GM19240 (cell line): Measurements from ENCODE around the gene EIF2S3.
"Not testable (repeated sequence)": the region's sequence is repeated elsewhere in the genome, so short reads cannot be mapped to it uniquely, and the experiment has no call there.

Experiments used
- DNase-seq: peaks from one replicate; pipeline ENCODE4 v3.0.0; 2011; ENCODE audit warnings: low spot score; ENCODE audit not compliant: insufficient read length

The EIF2S3 gene

DNA sequence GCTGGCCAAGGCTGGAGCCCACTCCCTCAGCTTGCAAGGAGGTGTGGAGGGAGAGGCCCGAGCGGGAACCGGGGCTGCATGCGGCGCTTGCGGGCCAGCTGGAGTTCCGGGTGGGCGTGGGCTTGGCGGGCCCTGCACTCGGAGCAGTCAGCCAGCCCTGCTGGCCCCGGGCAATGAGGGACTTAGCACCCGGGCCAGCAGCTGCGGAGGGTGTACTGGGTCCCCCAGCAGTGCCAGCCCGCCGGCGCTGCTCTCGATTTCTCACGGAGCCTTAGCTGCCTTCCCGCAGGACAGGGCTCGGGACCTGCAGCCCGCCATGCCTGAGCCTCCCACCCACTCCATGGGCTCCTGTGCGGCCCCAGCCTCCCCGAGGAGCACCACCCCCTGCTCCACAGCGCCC, 5.1 kb upstream of the EIF2S3 start:
- not testable (repeated sequence) for DNase-seq

GRCh38 chrX:24050522-24051318, 4.0 kb upstream of the EIF2S3 start:
- not testable (repeated sequence) for DNase-seq

DNA sequence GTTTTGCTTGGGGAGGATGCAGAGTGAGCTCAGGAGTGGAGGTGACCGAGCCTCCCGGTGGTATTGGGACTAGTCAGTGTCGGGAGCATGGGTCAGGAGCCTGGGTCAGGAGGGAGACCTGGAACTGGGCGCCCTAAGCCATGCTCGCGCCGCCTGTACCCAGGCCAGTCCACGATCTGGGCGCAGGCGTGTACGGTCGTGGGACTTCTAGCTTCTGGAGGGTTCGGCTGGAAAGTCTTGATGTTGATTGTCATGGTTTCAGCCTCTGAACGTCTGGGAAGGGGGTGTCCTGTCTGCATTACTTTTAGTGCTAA, 244 bp downstream of the EIF2S3 start:
- DNase-seq: no peak

DNA sequence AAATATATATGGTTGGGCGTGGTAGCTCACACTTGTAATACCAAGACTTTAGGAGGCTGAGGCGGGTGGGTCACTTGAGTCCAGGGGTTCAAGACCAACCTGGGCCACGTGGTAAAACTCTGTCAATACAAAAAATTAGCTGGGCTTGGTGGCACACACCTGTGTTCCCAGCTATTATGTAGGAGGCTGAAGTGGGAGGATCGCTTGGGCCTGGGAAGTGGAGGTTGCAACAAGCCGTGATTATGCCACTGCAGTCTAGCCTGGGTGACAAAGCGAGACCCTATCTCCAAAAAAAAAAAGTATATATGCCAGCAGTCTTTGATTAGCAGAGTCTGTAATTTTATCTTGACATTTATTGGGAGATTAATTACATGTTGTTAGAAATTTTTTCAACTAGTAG, 8.7 kb downstream of the EIF2S3 start:
- DNase-seq: no peak

GRCh38 chrX:24069877-24070276, 15.1 kb downstream of the EIF2S3 start:
- DNase-seq: no peak

DNA sequence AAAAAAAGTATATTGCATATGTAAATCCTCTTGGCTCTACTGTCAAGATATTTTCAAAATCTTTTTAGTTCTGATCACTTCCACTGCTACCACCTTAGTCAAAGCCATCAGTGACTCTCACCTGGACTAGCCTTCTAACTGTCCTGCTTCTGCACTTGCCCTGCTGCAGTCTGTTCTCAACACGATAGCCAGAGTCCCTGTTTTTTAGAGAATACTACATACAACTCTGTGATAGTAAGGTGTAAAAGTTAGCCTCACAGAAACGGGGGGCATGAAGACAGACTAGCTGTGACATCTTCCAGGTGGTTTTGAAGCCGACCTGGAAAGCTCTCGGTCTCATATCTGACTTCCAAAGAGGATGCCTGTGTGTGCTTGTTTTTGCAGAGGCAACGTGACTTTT, 24.7 kb downstream of the EIF2S3 start:
- no peak for DNase-seq

- DNase-seq: not testable (repeated sequence)
Observed at GRCh38 chrX:24080245-24080644, 25.5 kb downstream of the EIF2S3 start.

DNA sequence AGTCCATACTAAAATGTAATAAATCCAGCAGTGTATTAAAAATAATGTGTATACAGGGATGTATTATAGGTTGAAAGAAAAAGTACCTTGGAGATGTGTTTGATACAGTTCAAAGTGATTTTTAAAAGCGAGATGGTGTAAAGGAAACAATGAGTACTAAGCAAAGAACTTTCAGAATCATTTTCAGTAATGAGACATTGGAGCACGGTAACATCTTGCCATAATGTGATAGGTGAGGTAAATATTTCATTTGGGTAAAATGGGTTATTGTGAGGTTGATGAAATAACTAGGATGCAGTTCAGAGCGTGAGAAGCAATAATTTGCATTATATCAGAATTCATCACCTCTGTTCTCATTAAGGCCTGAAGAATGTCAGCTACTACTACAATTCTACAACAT, 25.9 kb downstream of the EIF2S3 start:
- DNase-seq: peak; percentile 2

DNA sequence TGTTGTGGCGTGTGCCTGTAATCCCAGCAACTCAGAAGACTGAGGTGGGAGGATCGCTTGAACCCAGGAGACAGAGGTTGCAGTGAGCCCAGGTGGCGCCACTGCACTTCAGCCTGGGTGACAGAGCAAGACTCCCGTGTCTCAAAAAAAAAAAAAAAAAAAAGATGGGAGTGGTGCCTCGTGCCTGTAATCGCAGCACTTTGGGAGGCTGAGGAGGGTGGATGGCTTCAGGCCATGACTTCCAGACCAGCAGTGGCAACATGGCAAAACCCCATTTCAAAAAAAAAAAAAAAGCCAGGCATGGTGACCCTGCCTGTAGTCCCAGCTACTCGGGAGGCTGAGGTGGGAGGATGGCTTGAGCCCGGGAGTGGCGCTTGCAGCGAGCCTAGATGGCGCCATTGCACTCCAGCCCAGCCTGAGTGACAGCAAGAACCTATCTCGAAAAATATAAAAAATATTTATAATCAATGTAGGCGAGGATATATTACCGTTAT, 27.0 kb downstream of the EIF2S3 start:
- DNase-seq: no peak

DNA sequence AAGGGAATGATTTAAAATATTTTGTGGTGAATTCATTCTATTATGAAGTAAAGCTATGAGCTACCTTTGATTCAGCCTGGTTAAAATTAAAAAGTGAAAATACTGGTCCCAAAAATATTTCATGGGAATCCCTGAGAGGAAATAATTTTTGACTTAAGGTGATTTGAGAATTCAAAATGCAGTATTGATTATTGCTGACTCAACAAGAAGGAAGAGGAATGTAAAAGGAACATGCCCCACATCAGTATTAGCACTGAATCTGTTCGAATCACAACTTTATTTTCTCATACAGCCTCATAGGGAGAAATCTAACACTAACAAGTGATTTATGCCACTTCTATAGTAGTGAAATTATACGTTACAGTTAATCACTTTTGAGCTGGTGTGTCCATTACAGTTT, 27.7 kb downstream of the EIF2S3 start:
- no peak for DNase-seq

DNA sequence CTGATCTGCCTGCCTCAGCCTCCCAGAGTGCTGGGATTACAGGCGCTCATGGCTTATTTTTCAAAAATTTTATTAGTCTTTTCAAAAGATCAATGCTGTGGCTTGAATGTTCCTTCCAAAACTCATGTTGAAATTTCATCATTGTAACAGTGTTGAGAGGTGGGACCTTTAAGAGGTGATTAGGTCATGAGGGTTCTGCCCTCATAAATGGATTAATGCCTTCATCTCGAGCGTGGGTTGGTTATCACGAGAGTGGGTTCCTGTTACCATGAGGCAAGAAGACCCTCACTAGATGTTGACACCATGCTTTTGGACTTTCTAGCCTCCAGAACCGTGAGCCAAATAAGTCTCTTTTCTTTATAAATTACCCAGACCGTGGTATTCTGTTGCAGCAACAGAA, 30.3 kb downstream of the EIF2S3 start:
- DNase-seq: no peak

DNA sequence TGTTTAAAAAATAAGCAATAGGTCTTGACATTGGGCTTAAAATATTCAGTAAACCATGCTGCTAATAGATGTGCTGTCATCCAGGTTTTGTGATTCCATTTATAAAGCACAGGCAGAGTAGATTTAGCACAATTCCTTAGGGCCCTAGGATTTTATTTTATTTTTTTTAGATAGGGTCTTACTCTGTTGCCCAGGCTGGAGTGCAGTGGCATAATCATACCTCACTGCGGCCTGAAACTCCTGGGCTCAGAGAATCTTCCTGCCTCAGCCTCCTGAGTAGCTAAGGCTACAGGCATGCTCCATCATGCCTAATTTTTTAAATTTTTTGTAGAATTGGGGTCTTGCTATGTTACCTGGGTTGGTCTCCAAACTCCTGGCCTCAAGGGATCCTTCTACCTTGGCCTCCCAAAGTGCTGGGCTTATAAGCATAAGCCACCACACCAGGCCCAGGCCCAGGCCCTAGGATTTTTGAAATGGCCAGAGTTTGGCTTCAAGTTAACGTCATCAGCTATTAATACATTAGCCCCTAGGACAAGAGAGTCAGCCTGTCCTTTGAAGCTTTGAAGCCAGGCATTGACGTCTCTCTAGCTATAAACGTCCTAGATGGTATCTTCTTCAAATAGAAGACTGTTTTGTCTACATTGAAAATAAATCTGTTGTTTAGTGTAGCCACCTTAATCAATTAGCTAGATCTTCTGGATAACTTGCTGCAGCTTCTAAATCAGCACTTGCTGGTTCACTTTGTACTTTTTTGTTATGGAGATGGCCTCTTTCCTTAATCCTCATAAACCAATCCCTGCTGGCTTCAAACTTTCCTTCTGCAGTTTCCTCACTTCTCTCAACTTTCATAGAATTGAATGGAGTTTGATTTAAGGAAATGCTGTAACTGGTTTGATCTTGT, 35.8 kb downstream of the EIF2S3 start:
- no peak for DNase-seq

- DNase-seq: no peak
Observed at GRCh38 chrX:24093746-24094145, 39.0 kb downstream of the EIF2S3 start.

DNA sequence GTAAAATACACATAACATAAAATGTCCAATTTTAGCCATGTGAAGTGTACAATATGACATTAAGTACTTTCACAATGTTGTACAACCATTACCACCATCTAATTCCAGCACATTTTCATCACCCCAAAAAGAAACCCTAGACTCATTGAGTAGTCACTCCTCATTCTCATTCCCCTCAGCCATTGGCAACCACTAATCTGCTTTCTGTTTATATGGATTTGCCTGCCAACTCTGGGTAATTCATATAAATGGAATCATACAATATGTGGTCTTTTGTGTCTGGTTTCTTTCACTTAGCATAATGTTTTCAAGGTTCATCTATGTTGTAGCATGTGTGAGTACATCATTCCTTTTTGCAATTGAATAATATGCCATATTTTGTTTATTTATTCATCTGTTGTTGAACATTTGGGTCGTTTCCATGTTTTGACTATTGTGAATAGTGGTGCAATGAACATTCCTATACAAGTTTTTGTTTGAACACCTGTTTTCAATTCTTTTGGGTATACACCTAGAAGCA, 43.0 kb downstream of the EIF2S3 start:
- no peak for DNase-seq

DNA sequence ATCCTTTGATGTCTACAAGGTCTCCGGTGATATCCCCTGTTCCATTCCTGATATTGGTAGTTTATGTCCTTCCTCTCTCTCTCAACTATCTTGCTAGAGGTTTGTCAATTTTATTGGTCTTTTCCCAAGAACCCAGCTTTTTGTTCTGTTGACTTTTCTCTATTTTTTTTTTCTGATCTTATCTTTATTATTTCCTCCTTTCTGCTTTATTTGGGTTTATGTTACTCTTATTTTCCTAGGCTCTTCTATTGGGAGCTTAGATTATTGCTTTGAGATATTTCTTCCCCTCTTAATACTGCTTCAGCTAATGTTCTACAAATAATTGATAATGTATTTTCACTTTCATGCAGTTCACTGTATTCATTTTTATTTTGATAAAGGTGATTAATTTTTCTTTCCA, 44.2 kb downstream of the EIF2S3 start:
- no peak for DNase-seq

GRCh38 chrX:24099394-24099793, 44.6 kb downstream of the EIF2S3 start:
- DNase-seq: no peak

DNA sequence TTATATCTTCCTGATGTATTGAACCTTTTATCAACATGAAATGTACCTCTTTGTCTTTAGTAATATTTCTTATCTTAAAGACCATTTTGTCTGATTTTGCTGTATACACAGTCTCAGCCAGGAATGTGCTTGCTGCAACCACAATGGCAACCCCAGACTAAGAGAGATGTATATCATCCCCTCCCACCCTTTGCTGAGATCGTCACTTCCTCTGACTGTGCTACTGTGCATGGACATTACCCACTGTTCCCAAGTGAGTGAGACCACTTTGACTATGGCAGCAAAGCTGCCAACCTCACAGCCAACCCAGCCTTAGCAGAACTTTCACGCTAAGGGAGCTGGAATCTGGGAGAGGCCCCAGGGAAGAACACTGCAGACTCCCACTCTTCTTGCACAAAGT, 46.0 kb downstream of the EIF2S3 start:
- no peak for DNase-seq

- DNase-seq: no peak
Observed at GRCh38 chrX:24110069-24110468, 55.3 kb downstream of the EIF2S3 start.

- DNase-seq: no peak
Observed at GRCh38 chrX:24113181-24113580, 58.4 kb downstream of the EIF2S3 start.

DNA sequence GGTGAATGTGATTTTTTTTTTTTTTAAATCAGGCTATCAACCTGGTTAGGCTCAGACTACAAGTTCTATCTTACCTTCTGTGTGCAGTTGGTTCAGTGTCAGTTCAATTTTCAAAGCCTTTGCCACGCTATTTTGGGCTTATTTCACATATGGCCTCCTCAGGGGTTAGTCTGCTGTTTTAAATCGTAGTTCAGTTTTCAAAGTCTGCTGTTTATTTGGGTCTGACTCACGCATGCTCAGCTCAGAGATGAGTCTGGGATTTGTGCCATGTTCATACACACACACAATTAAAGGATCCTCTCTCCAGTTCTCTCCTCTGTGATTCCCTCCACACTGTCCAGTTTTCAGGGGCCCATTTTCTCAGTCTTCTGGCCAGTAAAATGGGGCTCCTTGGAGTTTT, 62.5 kb downstream of the EIF2S3 start:
- DNase-seq: no peak

- no peak for DNase-seq
Observed at GRCh38 chrX:24124244-24124799, 69.6 kb downstream of the EIF2S3 start.

- no peak for DNase-seq
Observed at GRCh38 chrX:24125028-24125612, 70.4 kb downstream of the EIF2S3 start.
